GM12801 (cell line): ENCODE measurements around the gene ARL8B.

Experiments
- TF ChIP-seq, protein P1 (sequence below): IDR thresholded peaks from one replicate; pipeline ENCODE4 v1.5.1; 2011; ENCODE audit warnings: control low read depth; ENCODE audit not compliant: insufficient read length; ENCODE audit errors: extremely low read depth

The ARL8B gene

DNA sequence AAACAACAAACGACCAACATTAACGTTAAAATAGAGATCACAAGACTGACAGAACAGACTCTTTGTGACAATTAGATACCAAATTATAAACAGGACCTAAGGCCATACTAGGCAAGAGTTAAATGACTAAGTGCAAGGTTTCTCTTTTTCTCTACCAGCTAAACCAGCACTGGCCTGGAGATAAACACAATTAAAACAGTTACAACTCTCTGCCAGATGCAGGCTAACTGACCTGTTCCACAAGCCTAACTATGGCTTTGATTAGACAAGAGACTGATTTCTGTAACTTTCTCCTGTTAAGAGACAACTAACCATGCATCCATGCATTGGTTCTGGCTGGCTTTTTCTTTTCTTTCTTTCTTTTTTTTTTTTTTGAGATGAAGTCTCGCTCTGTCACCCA lies 1.6 kb upstream of the ARL8B start:
- TF ChIP-seq, protein P1, sequence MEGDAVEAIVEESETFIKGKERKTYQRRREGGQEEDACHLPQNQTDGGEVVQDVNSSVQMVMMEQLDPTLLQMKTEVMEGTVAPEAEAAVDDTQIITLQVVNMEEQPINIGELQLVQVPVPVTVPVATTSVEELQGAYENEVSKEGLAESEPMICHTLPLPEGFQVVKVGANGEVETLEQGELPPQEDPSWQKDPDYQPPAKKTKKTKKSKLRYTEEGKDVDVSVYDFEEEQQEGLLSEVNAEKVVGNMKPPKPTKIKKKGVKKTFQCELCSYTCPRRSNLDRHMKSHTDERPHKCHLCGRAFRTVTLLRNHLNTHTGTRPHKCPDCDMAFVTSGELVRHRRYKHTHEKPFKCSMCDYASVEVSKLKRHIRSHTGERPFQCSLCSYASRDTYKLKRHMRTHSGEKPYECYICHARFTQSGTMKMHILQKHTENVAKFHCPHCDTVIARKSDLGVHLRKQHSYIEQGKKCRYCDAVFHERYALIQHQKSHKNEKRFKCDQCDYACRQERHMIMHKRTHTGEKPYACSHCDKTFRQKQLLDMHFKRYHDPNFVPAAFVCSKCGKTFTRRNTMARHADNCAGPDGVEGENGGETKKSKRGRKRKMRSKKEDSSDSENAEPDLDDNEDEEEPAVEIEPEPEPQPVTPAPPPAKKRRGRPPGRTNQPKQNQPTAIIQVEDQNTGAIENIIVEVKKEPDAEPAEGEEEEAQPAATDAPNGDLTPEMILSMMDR = no peak

DNA sequence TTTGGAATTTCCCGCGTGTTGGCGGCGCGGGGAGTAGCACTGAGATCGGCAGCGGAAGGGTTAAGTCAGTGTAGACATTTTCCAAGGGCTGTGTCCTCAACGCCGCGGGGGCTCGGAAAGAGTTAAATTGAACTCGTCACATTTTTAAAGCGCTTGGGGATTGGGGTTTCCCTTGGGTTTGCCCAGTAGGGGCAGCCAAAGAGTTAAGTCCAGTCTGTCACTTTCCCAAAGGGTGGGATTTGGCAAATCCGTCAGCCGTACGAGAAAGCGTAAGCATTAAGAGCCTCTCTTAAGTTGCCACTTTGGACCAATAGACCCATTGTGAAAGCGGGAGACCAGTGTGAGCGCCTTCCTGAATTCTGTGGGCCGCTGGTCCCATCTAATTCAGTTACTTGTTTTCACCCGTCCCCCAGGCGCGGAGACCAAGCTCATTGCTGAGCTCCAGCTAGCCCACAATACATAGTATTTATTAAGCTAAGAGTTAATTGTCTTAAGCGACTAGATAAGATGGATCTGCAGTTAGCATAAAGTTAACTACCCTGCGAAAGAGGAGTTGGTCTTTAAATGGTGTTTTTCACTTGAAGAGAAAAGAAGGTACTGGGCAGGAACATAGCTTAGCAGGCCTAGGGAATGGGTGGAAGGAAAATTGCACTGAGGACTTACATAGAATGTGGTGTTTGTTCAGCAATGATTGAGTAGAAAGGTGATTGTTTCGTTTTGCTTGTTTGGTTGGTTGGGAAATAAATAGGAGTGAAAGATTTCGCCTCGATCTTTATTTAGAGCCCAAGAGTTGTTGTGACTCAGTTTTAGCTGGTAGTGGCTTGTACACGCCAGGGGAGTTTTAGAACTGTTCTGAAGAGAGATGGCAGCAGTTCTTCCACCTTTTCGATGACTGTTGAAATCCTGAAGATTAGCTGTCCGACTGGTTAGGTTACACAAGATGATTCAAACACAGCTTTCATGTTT lies 932 bp downstream of the ARL8B start:
- TF ChIP-seq, protein P1 = no peak

DNA sequence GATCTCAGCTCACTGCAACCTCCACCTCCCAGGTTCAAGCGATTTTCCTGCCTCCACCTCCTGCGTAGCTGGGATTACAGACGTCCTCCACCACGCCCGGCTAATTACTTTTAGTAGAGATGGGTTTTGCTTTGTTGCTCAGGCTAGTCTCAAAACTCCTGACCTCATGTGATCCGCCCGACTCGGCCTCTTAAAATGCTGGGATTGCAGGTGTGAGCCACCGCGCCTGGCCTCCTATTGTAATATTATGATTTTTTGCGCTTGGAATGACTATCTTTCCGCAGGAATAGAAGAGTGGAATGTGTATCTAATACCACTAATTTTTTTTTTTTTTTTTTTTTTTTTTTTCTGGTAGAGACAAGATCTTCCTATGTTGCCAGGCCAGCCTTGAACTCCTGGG lies 1.8 kb downstream of the ARL8B start:
- TF ChIP-seq, protein P1 = no peak

DNA sequence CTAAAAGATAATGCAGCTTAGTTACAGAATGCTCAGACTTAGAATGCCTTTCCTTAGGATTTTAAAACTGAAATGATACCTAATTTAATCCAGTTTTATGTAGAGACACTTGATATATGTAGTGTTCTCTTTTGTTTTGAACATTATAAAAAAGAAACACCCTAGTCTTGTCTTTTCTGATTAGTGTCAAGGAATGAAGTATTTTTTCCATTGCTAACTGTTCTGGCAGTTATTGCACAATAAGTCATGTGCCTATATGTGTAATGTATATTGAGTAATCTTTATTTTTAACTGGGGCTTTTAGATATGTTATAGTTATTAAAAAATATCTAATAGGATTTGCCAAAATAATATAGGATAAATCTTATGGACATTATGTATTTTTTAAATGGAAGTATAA lies 4.5 kb downstream of the ARL8B start:
- TF ChIP-seq, protein P1 = no peak

DNA sequence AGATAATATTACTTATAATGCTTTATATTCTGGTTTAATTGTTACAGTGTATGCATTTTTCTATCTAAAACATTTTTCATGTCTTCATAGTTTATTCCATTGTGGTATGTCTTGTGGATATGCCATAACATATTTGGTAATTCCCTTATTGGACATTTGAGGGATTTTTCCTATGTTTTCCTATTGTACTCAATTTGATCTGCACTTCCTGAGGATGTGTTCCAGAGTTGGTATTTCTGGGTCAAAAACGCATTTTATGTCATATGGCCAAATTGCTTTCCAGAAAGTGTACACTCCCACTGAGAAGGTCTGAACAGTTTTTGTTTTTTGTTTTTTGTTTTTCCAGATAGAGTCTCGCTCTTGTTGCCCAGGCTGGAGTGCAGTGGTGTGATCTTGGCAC lies 6.8 kb downstream of the ARL8B start:
- TF ChIP-seq, protein P1 = no peak

DNA sequence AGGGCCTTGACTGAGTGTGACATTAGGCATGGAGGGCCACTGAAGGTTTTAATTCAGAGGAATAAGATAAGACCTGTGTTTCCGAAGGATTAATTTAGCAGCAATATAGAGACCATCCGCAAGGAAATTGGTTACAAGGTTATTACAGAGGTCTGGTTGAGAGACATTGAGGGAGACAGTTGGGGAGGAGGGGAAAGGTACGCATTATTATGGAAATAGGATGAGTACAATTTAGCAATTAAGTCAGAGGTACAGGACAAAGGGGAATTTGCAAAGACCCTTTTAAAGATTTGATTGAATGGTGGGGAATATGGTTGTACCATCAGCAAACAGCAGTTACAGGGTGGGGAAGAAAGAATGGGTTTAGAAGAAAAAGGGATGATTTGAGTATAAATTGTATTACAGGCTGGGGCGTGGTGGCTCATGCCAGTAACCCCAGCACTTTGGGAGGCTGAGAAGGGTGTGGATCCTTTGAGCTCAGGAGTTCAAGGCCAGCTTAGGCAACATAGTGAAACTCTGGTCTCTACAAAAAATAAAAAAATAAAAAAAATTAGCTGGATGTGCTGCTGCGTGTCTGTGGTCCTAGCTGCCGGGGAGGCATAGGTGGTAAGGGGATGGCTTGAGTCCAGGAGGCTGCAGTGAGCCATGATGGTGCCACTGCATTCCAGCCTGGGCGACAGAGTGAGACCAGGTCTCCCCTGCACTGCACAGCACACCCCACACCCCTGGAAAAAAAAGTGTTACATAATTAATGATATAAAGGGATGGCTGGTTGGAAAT lies 11.3 kb downstream of the ARL8B start:
- TF ChIP-seq, protein P1 = no peak

DNA sequence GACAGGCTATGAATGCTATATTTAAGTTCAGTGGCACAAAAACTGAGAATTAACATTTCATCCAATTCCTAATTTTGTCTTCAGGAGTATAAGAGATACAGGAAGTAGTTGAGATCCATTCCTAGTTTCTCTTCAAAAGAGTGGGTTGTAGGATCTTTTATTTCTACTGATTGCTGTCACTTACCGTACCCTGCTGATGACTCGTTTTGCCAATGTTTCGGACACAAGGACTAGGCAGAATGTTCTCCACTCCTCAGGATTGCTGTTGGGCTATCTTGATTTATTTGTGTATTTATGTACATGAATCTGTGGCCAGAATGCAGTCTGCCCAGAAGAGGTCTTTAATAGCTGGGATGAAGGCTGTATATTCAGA lies 11.9 kb downstream of the ARL8B start:
- TF ChIP-seq, protein P1 = no peak
